Astrocyte of the spinal cord (primary cell): Measurements from ENCODE around the gene LEKR1.

Experiments
- DNase-seq: peaks from one replicate; pipeline ENCODE4 v3.0.0; 2011; ENCODE audit warnings: low read depth, low spot score
- H3K4me3 ChIP-seq: 2 replicates; pipeline ENCODE4 v1.5.1; 2011; ENCODE audit warnings: low read depth, mild to moderate bottlenecking, low read length, moderate library complexity
- in situ Hi-C: cut with HindIII; loops from 2 replicates; pipeline ENCODE4 v1.10.0; 2017; ENCODE audit warnings: low sequenced_read_pairs
- TF ChIP-seq, protein P1 (sequence below): IDR thresholded peaks from 2 replicates; pipeline ENCODE4 v1.5.1; 2012; ENCODE audit warnings: low read depth, mild to moderate bottlenecking, low read length, inconsistent platforms

LEKR1 gene

DNA sequence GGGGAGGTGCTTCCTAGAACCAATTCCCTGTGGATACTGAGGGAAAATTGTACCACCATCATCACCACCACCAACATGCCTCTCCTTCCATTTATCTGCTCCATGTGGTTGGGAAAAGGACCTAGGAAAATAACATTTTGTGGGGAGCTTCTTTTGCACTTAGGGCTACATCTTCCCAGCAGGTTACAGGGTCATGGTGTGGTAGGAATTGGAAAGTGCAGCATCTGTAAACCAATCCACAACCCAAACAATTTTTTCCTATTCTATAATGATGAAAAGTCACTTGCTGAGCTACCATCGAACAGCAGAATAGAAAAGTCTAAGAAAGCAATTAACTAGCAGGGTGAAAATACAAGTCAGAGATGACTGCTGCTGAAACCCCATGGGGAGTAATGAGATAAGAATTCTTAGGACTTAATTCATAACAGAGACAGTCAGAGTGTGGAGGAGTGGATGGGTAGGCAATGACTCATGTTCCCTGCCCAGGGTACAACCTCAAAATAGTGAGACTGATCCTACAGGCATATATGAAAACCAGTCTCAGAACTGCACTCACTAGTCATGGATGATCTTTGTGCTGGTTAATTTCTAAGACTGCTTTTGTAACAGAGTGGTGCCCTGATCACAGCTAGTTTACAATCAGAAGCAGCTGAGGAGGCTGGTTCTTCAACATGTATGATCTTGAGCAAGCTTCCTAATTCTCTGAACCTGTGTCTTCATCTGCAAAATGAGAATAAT is 38.1 kb upstream of the LEKR1 start:
- TF ChIP-seq, protein P1, sequence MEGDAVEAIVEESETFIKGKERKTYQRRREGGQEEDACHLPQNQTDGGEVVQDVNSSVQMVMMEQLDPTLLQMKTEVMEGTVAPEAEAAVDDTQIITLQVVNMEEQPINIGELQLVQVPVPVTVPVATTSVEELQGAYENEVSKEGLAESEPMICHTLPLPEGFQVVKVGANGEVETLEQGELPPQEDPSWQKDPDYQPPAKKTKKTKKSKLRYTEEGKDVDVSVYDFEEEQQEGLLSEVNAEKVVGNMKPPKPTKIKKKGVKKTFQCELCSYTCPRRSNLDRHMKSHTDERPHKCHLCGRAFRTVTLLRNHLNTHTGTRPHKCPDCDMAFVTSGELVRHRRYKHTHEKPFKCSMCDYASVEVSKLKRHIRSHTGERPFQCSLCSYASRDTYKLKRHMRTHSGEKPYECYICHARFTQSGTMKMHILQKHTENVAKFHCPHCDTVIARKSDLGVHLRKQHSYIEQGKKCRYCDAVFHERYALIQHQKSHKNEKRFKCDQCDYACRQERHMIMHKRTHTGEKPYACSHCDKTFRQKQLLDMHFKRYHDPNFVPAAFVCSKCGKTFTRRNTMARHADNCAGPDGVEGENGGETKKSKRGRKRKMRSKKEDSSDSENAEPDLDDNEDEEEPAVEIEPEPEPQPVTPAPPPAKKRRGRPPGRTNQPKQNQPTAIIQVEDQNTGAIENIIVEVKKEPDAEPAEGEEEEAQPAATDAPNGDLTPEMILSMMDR, result no peak
- DNase-seq, result peak; percentile 95
- in situ Hi-C loops, result no loop called here
- no peak overlapping the region for H3K4me3 ChIP-seq

DNA sequence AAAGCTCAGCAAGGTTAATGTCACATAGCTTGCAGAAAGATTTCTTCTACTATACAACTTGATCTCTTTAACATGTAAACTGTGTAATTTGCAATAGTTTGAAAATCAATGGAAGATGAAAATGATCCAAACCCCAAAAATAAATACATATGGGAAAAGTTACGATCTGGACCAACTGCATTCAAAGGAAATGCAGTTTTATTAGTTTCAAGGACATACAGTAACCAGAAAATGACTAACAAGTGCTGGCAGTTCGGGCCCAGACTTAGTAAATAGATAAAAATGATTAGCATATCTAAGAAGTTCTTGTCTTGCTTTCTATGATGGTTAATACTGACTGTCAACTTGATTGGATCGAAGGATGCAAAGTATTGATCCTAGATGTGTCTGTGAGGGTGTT is 37.3 kb upstream of the LEKR1 start:
- in situ Hi-C loops, result no loop called here
- no peak for DNase-seq
- TF ChIP-seq, protein P1, result no peak
- H3K4me3 ChIP-seq, result no peak overlapping the region

DNA sequence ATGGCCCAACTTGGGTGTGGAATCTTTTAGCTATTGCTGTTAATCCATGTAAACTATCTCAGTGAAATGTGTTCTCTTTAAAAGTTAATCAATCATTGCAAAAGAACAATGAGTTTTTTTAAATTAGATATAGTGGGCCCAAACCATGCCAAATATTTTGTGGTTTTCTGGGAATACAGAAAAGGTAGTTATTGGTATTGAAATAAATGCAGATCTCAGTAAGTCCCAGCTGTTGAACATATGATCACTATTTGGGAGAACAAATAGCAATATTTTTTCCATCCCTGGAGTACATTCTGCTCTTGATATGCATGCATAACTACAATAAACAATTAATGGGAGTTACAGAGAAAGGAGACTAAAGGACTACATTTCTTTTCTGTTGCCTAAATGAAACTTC is 36.0 kb upstream of the LEKR1 start:
- in situ Hi-C loops, result no loop called here
- DNase-seq, result peak; percentile 43
- TF ChIP-seq, protein P1, result no peak
- H3K4me3 ChIP-seq, result no peak overlapping the region

DNA sequence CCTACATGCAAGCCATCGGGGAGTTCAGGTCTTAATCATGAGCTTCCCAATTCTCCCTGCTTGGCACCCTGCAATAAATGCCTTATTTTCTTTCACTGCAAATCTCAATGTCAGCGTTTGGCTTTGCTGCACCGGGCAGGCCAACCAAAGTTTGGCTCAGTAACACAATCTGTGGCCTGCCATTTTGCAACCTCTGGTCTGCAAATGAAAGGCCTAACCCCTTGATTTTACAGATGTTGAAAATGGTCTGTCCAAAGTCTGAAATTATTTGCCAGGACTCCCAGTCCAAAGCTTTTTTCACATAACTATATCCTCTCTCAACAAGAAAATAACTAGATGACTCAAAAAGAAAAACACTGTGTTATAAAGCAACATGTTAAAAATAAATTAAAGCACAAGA is 34.0 kb upstream of the LEKR1 start:
- peak; percentile 17 for DNase-seq
- in situ Hi-C loops, result no loop called here
- no peak overlapping the region for H3K4me3 ChIP-seq
- TF ChIP-seq, protein P1, result no peak

DNA sequence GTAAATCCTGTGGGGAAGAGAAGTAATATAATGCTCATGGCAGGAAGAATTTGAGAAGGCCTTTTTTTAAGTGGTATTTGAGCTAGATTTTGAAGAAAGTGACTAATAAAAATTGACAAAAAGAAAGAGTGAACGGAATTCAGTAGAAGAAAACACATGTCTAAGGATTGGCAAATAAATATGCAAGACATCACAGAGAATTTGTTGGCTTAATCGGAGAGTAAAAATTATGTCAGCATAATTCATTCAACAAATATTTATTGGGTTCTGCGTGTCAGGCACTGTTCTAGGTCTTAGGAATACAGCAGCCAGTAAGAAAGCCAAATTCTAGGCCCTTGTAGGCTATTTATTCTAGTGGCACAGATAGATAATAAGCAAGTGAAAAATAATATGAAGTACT is 33.6 kb upstream of the LEKR1 start:
- DNase-seq, result no peak
- in situ Hi-C loops, result no loop called here
- TF ChIP-seq, protein P1, result no peak
- no peak overlapping the region for H3K4me3 ChIP-seq

DNA sequence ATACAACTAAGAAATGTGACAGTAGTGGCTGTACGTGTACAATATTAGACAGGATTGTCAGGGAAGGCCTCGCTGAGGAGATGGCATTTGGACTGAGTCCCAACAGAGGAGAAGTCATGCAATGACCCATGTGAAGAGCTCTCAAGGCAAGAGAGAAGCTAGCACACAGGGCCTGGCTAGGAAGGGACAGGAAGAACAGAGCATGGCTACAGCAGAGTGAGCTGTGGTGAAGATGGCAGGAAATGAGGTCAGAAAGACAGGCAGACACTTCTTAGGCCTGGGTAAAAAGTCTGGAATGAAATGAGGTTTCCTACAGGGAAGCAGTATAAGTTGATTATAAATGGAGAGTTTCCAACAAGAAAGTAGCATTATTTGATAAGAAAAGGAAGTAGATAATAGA is 33.2 kb upstream of the LEKR1 start:
- no peak overlapping the region for H3K4me3 ChIP-seq
- TF ChIP-seq, protein P1, result no peak
- peak; percentile 23 for DNase-seq
- in situ Hi-C loops, result no loop called here

DNA sequence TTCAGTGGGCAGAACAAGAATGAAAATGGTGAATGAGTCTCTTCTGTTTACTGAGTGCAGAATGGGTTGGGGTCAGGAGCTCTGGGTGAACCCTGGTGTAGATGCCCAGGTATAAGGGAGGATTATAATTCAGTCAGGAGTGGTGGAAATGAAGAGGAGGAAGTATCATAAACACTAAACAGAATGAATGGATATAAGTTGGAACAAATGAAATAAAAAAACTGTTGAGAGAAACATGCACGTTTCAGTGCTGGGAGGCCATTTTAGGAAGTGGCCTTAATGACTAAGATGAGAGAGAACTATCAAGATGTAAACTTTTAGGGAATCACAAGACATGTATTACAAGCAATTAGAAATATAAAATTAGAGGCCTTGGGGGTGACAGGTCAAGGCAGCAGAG is 32.8 kb upstream of the LEKR1 start:
- TF ChIP-seq, protein P1, result no peak
- in situ Hi-C loops, result no loop called here
- no peak overlapping the region for H3K4me3 ChIP-seq
- DNase-seq, result no peak
